Neural cell (in vitro differentiated cells): Measurements from ENCODE around the gene DYNLRB1. TPM values are rescaled to one million over a fixed set of nuclear protein-coding genes. Genes with fewer than 3 reads are reported as not detected.

ENCODE experiments used
- H2AFZ ChIP-seq: fragments of 200-600, 300-800 bp; sonication (generic), shearing (Covaris generic); 2 replicates; pipeline ENCODE4 v1.6.0; 2014; ENCODE audit warnings: low read depth, mild to moderate bottlenecking, antibody characterized with exemption, low read length, moderate library complexity
- H3F3A ChIP-seq: fragments of 200-600 bp; shearing (Covaris generic); 2 replicates; pipeline ENCODE4 v1.6.1; 2016; ENCODE audit warnings: mild to moderate bottlenecking, moderate library complexity, mixed read lengths, antibody characterized with exemption, low read length; ENCODE audit not compliant: insufficient read depth, poor library complexity, severe bottlenecking
- H3K27ac ChIP-seq: fragments of 200-600, 300-800 bp; sonication (generic), shearing (Covaris generic); 2 replicates; pipeline ENCODE4 v1.5.1; 2014; ENCODE audit warnings: mild to moderate bottlenecking, low read length, moderate library complexity
- H3K27me3 ChIP-seq: fragments of 300-800, 200-600 bp; sonication (generic), shearing (Covaris generic); 2 replicates; pipeline ENCODE4 v1.6.0; 2014; ENCODE audit warnings: mild to moderate bottlenecking, low read depth, low read length, moderate library complexity; ENCODE audit not compliant: insufficient read depth
- H3K36me3 ChIP-seq: fragments of 300-800, 200-600 bp; sonication (generic), shearing (Covaris generic); 2 replicates; pipeline ENCODE4 v1.5.1; 2014; ENCODE audit warnings: mild to moderate bottlenecking, antibody characterized with exemption, low read length, moderate library complexity; ENCODE audit not compliant: insufficient read depth
- H3K4me2 ChIP-seq: fragments of 300-800, 200-600 bp; sonication (generic), shearing (Covaris generic); 2 replicates; pipeline ENCODE4 v1.6.0; 2014; ENCODE audit warnings: mild to moderate bottlenecking, low read length
- H3K4me3 ChIP-seq: fragments of 300-800, 200-600 bp; sonication (generic), shearing (Covaris generic); 2 replicates; pipeline ENCODE4 v1.5.1; 2014; ENCODE audit warnings: mild to moderate bottlenecking, low read length, moderate library complexity
- H3K79me2 ChIP-seq: fragments of 200-600 bp; shearing (Covaris generic); replicated peaks from 2 replicates; pipeline ENCODE4 v1.6.0; 2014; ENCODE audit warnings: mild to moderate bottlenecking, low read length, moderate library complexity; ENCODE audit not compliant: insufficient read depth
- H3K9ac ChIP-seq: fragments of 300-800, 200-600 bp; sonication (generic), shearing (Covaris generic); 2 replicates; pipeline ENCODE4 v1.6.1; 2016; ENCODE audit warnings: mild to moderate bottlenecking, low read length, mixed read lengths
- H3K9me2 ChIP-seq: fragments of 200-600 bp; shearing (Covaris generic); 2 replicates; pipeline ENCODE4 v1.6.1; 2016; ENCODE audit warnings: mild to moderate bottlenecking, low read length, mixed read lengths; ENCODE audit not compliant: insufficient read depth
- H3K9me3 ChIP-seq: fragments of 200-600, 300-800 bp; sonication (generic), shearing (Covaris generic); 2 replicates; pipeline ENCODE4 v1.6.1; 2016; ENCODE audit warnings: mild to moderate bottlenecking, mixed run types, low read length, moderate library complexity, mixed read lengths
- H4K20me1 ChIP-seq: fragments of 200-600 bp; shearing (Covaris generic); 2 replicates; pipeline ENCODE4 v1.6.1; 2016; ENCODE audit warnings: mild to moderate bottlenecking, mixed run types; ENCODE audit not compliant: insufficient read depth
- CTCF ChIP-seq: fragments of 450-650 bp; IDR thresholded peaks from 2 replicates; pipeline ENCODE4 v1.5.1; 2014; ENCODE audit warnings: antibody characterized with exemption, mild to moderate bottlenecking, moderate library complexity; ENCODE audit not compliant: poor library complexity, severe bottlenecking
- EP300 ChIP-seq: fragments of 450-650 bp; conservative IDR thresholded peaks from 2 replicates; pipeline ENCODE4 v1.6.1; 2014; ENCODE audit warnings: antibody characterized with exemption, mild to moderate bottlenecking, moderate library complexity; ENCODE audit not compliant: poor library complexity, severe bottlenecking
- EZH2 ChIP-seq: fragments of 200-600, 300-800 bp; shearing (Covaris generic), sonication (generic); IDR thresholded peaks from 2 replicates; pipeline ENCODE4 v1.6.1; 2014; ENCODE audit warnings: antibody characterized with exemption, low read length, borderline replicate concordance, mild to moderate bottlenecking; ENCODE audit not compliant: insufficient read depth, poor library complexity, severe bottlenecking
- MXI1 ChIP-seq: fragments of 450-650 bp; conservative IDR thresholded peaks from 2 replicates; pipeline ENCODE4 v1.6.1; 2014; ENCODE audit warnings: antibody characterized with exemption, mild to moderate bottlenecking; ENCODE audit not compliant: poor library complexity, severe bottlenecking
- POLR2AphosphoS5 ChIP-seq: IDR thresholded peaks from 2 replicates; pipeline ENCODE4 v1.6.1; 2012
- RAD21 ChIP-seq: fragments of 450-650 bp; conservative IDR thresholded peaks from 2 replicates; pipeline ENCODE4 v1.6.1; 2014; ENCODE audit warnings: antibody characterized with exemption, mild to moderate bottlenecking, moderate library complexity
- REST ChIP-seq: IDR thresholded peaks from 2 replicates; pipeline ENCODE4 v1.6.1; 2012; ENCODE audit warnings: borderline replicate concordance
- SMC3 ChIP-seq: fragments of 450-650 bp; conservative IDR thresholded peaks from 2 replicates; pipeline ENCODE4 v1.6.1; 2014; ENCODE audit warnings: antibody characterized with exemption, mild to moderate bottlenecking, moderate library complexity; ENCODE audit not compliant: poor library complexity
- TAF1 ChIP-seq: IDR thresholded peaks from 2 replicates; pipeline ENCODE4 v1.6.1; 2012; ENCODE audit warnings: low read depth
- polyA plus RNA-seq: library from polyadenylated mRNA; depleted of rRNA; stranded (reverse); fragments of >200 nt; gene quantifications from 2 replicates; pipeline ENCODE4 v1.2.3, GENCODE V29; 2014

Gene DYNLRB1
- polyA plus RNA-seq, 1 donor from 2014 or later, result 103 TPM

GRCh38 chr20:34571753-34572152 is 55.5 kb downstream of the DYNLRB1 start:
- Histone ChIP-seq H3K9me2 (no peaks in the 10 kb centered on the region), H3K79me2 (no peaks in the 10 kb centered on the region), H3K27ac (no peak overlapping the region), H3F3A (no peaks in the 10 kb centered on the region), H3K4me3 (no peak overlapping the region), H3K9ac (no peak overlapping the region), H3K4me2 (no peak overlapping the region), H2AFZ (no peak overlapping the region), H4K20me1 (no peaks in the 10 kb centered on the region), H3K9me3 (no peaks in the 10 kb centered on the region), H3K27me3 (no peaks in the 10 kb centered on the region), H3K36me3 (no peaks in the 10 kb centered on the region)
- TF ChIP-seq MXI1 (no peak), EP300 (no peak), SMC3 (no peak), CTCF (no peak), TAF1 (no peak), RAD21 (no peak), POLR2AphosphoS5 (no peak), EZH2 (no peak), REST (no peak)

- no peaks in the 10 kb centered on the region for H3K27me3 ChIP-seq
- no peak overlapping the region for H2AFZ ChIP-seq
- no peaks in the 10 kb centered on the region for H3K9me3 ChIP-seq
- no peaks in the 10 kb centered on the region for H3K79me2 ChIP-seq
- H3K27ac ChIP-seq, result no peak overlapping the region
- H3K9ac ChIP-seq, result no peak overlapping the region
- H3K9me2 ChIP-seq, result no peaks in the 10 kb centered on the region
- H3K36me3 ChIP-seq, result no peaks in the 10 kb centered on the region
- H4K20me1 ChIP-seq, result no peaks in the 10 kb centered on the region
- H3K4me3 ChIP-seq, result no peak overlapping the region
- H3K4me2 ChIP-seq, result no peak overlapping the region
- no peaks in the 10 kb centered on the region for H3F3A ChIP-seq
- TF ChIP-seq EZH2, result no peak
- no peak for TF ChIP-seq TAF1
Observed at GRCh38 chr20:34573541-34574300, 57.5 kb downstream of the DYNLRB1 start.
